Muscle of arm (tissue), 12 donors: ENCODE measurements around the gene ANKRD31. TPM values are rescaled to one million over a fixed set of nuclear protein-coding genes. Genes with fewer than 3 reads are reported as not detected.
"Not testable (repeated sequence)": the region's sequence is repeated elsewhere in the genome, so short reads cannot be mapped to it uniquely, and the experiment has no call there.

Source experiments
- DNase-seq: peaks from one replicate; pipeline ENCODE4 v3.0.0-alpha.2; 2013
- polyA plus RNA-seq, 12 donors: library from polyadenylated mRNA; unstranded; fragments of 120-200 nt; gene quantifications; one replicate each; pipeline ENCODE4 v1.2.1, GENCODE V29; 2013; ENCODE audit not compliant: insufficient read length in 12 of 12

The ANKRD31 gene
- polyA plus RNA-seq, 12 donors, result 0.08 to 0.44 (median 0.21) TPM; not detected in 2

DNA sequence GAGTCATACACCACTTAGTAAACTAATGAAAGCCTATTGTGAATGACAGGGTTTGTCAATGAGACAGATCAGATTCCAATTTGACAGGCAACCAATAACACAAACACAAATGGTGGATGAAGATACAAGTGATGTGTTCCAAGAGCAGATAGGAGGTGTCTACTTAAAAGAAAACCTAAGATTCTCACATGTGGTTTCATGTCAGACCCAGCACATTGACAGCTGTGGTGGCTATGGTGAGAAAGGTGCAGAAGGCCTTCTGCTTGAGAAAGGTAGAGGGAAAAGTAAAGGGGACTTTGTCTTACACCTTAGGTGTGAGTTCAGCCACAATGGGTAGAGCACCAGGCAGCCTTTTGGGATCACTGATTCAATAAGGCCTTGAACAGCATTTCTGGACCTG is 11.2 kb downstream of the ANKRD31 start:
- no peak for DNase-seq

DNA sequence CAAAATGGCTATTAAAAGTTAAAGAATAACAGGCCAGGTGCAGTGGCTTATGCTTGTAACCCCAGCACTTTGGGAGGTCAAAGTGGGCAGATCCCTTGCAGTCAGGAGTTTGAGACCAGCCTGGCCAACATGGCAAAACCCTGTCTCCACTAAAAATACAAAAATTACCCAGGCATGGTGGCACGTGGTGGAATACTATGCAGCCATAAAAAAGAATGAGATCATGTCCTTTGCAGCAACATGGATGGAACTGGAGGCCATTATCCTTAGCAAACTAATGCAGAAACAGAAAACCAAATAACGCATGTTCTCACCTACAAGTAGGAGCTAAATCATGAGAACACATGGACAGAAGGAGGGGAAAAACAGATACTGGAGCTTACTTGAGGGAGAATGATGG is 15.9 kb downstream of the ANKRD31 start:
- DNase-seq, result not testable (repeated sequence)

DNA sequence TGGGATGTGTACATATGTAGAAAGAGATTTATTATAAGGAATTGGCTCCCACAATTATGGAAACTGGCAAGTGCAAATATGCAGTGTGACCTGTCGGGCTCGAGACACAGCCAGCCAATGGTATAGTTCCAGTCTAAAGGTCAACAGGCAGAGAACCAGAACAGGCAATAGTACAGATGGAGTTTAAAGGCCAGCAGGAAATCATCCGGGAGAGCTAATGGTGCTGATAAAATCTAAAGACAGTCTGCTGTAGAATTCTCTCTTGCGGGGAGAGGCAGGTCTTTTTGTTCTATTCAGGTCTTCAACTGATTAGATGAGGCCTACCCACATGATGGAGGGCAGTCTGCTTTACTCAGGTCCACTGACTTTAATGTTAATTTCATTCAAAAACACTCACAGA is 21.8 kb downstream of the ANKRD31 start:
- DNase-seq, result no peak

DNA sequence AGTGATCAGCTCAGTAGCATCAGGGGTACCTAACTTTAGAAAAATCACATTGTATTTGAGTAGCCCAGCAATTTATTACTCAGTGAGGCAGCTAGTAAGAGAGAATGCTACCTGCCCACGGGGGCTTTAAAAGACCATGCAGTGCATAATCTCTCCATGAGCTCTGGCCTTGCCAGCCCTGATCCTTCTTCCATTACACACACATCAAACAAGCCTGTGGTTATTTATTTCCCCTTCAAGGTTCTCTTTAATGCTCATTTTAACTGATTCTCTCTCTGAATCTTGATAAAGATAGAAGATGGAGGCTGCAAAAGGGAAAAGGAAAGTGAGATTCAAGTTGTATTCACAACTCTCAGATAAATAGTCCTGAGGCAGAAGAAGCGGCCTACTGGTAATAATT is 22.3 kb downstream of the ANKRD31 start:
- no peak for DNase-seq

DNA sequence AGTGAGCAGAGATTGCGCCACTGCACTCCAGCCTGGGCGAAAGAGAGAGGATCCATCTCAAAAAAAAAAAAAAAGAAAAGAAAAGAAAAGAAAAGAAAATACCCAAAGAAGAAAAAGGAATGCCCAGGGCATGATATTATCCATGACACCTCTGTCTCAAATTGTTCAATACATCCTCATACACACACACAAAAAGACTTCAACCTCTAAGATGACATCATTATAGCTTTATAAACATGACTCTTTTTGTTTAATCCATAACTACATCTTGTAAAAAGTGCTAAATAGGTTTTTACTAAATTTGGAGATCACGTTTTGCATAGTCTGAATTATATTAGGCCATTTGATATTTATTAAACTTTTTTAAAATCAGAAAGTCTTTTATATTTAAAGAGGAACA is 33.1 kb downstream of the ANKRD31 start:
- no peak for DNase-seq

DNA sequence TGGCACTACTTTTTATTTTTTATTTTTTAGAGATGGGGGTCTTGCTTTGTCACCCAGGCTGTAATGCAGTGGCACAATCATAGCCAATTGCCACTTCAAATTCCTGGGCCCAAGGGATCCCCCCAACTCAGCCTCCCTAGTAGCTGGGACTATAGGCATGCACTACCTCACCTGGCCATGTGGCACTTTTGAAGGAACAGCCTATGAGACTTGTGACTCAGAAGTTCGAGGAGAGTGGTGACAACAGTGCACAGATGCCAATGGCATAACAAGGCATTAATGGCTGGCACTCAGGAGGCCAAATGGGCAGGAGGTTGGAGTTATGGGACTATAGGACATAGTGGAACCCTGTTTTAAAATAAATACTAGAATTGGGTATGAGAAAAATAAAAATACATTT is 33.7 kb downstream of the ANKRD31 start:
- no peak for DNase-seq

GRCh38 chr5:75200776-75201175 is 35.9 kb downstream of the ANKRD31 start:
- no peak for DNase-seq

DNA sequence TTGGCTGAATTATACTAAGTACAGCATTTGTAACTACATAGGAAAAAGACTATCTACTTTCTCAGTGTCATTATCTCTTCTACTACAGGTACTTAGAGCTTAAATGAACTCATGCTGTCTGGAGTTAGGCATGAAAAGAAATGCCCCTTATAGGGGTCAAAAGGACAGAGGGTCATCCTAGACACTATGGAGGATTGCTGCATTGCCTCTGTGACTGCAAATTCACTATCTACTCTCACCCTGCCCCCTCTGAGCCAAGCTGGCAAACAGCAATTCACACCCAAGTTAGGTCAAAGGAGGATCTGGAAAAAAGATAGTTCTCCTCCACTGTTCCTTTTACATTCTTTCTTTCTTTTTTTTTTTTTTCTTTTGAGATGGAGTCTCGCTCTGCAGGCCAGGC is 36.7 kb downstream of the ANKRD31 start:
- DNase-seq, result no peak

DNA sequence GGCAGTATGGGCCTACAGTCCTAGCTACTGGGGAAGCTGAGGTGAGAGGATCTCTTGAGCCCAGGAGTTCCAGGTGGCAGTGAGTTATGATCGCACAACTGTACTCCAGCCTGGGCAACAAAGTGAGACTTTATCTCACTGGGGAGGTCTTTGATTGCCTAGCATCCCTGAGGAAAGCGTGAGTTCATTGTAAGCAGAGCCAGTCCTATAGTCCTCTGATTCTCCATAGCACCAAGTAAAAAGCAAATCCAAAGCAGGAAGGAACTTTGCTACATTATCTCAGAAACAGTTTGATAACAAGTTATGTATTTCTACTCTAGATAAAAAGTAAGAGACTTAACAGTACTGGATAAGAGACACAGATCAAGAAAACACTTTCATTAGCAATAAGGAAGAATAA is 37.6 kb downstream of the ANKRD31 start:
- DNase-seq, result no peak

DNA sequence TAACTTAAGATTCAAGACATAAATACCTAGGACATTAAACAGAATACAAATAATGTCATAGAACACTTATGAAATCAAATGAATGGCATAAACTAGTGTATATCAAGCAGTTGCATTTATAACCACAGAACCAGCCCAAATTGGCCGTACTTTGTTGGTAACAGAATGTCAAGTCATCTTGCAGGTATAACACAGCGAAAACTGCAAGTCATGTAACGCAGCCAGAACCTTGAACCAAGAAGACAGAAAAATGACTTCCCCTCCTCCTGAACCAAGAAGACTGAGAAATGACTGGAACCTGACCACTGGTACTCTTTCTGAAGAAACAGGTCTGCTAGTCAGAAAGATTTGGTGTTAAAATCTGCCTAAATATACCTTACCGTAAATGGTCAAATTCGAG is 38.9 kb downstream of the ANKRD31 start:
- DNase-seq, result no peak

DNA sequence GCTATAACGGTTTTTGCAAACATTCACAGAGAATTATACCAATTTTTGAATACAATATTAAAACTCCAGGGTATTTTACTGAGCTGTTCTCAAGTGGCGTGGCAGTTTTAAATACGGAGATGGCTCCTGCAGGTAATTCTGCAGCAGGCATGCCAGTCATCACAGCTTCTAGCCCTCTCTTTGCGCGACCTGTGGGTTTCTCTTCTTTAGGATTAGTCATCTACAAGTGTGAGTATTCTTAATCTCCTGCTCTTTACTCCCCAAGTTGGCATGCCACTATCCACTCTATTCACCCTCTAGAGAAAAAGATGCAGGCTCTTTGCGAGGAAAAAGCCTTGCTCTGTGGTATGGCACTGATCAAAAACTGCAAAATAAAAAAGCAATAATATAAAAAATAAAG is 43.9 kb downstream of the ANKRD31 start:
- DNase-seq, result no peak

DNA sequence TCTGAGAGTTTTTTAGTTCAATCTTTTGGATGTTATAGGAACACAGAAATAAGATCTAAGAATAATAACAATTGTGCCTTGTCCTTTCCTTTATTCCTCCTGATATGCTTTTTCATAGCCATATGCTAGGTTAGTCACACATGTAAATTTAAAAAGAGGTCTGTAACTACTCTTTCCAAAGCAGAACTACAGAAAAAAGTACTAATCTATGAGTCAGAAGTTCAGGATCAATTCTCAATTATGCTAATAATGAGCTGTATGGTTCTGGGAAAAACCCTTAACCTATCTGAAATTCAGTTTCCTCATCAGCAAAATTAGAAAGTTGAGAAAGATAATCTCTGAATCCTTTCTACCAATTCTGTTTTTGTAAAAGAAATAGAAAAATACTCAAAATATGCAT is 44.4 kb downstream of the ANKRD31 start:
- DNase-seq, result no peak

DNA sequence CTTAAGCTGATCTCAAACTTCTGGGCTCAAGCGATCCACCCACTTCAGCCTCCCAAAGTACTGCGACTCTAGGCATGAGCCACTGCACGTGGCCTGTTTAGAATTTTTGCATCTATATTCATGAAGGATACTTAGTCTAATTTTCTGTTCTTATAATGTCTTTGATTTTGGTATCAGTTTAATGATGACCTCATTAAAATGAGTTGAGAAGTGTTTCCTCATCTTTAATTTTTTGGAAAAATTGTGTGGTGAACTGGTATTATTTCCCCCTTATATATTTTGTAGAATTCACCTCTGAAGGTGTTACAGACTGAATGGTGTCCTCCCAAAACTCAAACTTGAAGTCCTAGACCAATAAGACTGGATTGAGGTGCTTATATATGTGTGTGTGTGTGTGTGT is 46.5 kb downstream of the ANKRD31 start:
- no peak for DNase-seq

GRCh38 chr5:75189353-75189752 is 47.3 kb downstream of the ANKRD31 start:
- DNase-seq, result no peak

- no peak for DNase-seq
Observed at GRCh38 chr5:75185763-75186162, 50.9 kb downstream of the ANKRD31 start.

DNA sequence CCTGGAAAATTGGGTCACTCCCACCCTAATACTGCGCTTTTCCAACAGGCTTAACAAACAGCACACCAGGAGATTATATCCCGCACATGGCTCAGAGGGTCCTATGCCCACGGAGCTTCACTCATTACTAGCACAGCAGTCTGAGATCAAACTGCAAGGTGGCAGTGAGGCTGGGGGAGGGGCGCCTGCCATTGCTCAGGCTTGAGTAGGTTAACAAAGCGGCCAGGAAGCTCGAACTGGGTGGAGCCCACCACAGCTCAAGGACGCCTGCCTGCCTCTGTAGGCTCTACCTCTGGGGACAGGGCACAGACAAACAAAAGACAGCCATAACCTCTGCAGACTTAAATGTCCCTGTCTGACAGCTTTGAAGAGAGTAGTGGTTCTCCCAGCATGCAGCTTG is 60.7 kb downstream of the ANKRD31 start:
- DNase-seq, result not testable (repeated sequence)

GRCh38 chr5:75174872-75175271 is 61.8 kb downstream of the ANKRD31 start:
- not testable (repeated sequence) for DNase-seq

GRCh38 chr5:75169516-75169915 is 67.2 kb downstream of the ANKRD31 start:
- no peak for DNase-seq

- no peak for DNase-seq
Observed at GRCh38 chr5:75168026-75168735, 68.5 kb downstream of the ANKRD31 start.

DNA sequence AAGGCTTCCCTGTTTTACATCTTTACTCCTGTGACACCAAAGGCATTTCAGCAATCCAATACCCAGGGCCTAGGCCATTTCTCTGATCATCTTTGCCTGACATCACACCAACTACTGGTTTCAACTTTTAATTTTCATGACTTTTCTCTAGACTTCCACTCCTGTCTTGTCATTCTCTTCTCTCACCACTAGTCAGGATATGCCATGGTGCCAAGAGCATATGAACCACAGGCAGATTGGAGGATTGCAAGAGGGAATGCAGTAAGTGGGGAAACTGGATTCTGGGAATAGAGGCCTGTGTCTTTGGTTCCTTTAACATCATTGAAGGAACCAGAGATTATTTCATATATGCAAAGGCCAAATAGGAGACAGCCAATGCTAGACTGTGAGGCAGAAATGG is 69.3 kb downstream of the ANKRD31 start:
- no peak for DNase-seq

GRCh38 chr5:75161508-75161907 is 75.2 kb downstream of the ANKRD31 start:
- DNase-seq, result not testable (repeated sequence)

GRCh38 chr5:75156585-75156984 is 80.1 kb downstream of the ANKRD31 start:
- no peak for DNase-seq

DNA sequence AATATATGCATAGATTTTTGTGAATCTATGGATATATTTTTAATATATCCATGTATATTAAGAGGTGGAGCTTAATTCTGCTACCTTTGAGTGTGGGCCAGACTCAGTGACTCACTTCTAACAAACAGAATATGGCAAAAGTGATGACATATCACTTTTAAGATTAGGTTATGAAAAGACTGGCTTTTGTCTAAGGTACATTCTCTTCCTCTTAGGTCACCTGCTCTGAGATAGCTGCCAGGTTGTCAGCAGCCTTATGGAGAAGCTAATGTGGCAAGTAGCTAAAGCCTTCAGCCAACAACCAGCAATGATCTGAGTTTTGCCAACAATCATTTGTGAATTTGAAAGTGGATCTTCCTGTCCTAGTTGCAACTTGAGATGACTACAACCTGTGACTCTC is 83.8 kb downstream of the ANKRD31 start:
- DNase-seq, result no peak

GRCh38 chr5:75148051-75148450 is 88.6 kb downstream of the ANKRD31 start:
- no peak for DNase-seq
